ENCODE results near the gene CDHR4.

DNA sequence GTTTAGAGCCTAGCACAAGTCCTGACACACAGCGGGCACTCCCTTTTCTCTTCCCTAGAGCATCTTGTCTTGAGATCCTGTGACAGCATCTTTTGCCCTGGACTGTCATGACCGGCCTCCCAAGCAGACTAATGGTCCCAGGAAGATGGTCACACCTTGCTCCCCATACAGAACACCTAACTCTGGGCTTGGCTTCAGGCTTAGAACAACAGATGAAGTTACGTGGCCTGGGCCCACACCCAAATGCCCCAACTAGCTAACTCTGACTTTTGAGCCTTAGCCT, 12.6 kb downstream of the CDHR4 start:
- TF ChIP-seq, protein P1, sequence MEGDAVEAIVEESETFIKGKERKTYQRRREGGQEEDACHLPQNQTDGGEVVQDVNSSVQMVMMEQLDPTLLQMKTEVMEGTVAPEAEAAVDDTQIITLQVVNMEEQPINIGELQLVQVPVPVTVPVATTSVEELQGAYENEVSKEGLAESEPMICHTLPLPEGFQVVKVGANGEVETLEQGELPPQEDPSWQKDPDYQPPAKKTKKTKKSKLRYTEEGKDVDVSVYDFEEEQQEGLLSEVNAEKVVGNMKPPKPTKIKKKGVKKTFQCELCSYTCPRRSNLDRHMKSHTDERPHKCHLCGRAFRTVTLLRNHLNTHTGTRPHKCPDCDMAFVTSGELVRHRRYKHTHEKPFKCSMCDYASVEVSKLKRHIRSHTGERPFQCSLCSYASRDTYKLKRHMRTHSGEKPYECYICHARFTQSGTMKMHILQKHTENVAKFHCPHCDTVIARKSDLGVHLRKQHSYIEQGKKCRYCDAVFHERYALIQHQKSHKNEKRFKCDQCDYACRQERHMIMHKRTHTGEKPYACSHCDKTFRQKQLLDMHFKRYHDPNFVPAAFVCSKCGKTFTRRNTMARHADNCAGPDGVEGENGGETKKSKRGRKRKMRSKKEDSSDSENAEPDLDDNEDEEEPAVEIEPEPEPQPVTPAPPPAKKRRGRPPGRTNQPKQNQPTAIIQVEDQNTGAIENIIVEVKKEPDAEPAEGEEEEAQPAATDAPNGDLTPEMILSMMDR (IDR thresholded peaks at IDR 0.05) = no peak
- no peak for TF ChIP-seq EZH2 (IDR thresholded peaks at IDR 0.05; ENCODE audit: borderline replicate concordance, insufficient read depth, low read depth, low read length, poor library complexity, severe bottlenecking)

Data from B cell (primary cell).